Loucy (cell line): Measurements from ENCODE around the gene NCKIPSD.

Source experiments
- EZH2phosphoT487 ChIP-seq: fragments of 200-600 bp; IDR thresholded peaks from 2 replicates; pipeline ENCODE4 v1.6.1; 2018; ENCODE audit warnings: antibody characterized with exemption, mild to moderate bottlenecking, moderate library complexity, borderline replicate concordance
- TF ChIP-seq, protein P1 (sequence below): fragments of 200-600 bp; sonication (generic); conservative IDR thresholded peaks from 2 replicates; pipeline ENCODE4 v1.5.1; 2014; ENCODE audit warnings: mild to moderate bottlenecking, antibody characterized with exemption, low read length

DNA sequence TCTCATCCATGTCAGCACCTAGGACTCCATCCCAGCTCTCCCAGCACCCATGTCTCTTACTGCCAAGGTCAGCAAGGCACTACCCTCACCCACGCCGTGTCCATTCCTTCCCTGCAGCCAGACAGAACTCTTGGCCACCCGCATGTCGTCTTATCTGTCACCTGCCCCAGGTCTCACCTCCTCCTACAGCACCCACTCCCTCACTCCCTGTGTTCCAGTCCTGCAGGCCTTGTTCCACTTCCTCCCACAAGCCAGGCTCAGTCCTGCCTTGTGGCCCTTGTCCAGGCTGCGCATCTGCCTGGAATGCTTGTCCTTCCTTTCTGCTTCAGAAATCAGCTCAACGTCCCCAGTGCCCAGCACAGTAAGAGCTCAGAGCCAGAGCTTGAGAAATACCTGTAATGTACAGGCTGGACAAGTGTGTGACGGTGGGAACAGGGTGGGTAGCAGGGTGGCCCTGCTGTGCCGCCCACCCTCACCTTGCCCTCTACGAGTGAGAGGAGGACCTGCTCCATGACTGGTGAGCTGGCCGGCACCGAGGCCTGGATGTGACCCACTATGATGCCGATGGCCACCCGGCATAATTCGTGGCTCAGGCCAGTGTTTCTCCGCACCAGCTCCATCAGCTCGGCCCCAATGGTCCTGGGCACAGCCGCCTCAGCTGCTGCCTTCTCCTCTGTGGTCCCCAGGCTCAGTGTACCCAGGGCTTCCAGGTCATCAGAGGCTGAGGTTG is 4.7 kb downstream of the NCKIPSD start:
- TF ChIP-seq, protein P1, sequence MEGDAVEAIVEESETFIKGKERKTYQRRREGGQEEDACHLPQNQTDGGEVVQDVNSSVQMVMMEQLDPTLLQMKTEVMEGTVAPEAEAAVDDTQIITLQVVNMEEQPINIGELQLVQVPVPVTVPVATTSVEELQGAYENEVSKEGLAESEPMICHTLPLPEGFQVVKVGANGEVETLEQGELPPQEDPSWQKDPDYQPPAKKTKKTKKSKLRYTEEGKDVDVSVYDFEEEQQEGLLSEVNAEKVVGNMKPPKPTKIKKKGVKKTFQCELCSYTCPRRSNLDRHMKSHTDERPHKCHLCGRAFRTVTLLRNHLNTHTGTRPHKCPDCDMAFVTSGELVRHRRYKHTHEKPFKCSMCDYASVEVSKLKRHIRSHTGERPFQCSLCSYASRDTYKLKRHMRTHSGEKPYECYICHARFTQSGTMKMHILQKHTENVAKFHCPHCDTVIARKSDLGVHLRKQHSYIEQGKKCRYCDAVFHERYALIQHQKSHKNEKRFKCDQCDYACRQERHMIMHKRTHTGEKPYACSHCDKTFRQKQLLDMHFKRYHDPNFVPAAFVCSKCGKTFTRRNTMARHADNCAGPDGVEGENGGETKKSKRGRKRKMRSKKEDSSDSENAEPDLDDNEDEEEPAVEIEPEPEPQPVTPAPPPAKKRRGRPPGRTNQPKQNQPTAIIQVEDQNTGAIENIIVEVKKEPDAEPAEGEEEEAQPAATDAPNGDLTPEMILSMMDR = no peak
- no peak for TF ChIP-seq EZH2phosphoT487
